ENCODE results near the gene TRPM4. TPM values are rescaled to one million over a fixed set of nuclear protein-coding genes. Genes with fewer than 3 reads are reported as not detected.
"Not testable (repeated sequence)": the region's sequence is repeated elsewhere in the genome, so short reads cannot be mapped to it uniquely, and the experiment has no call there.

TRPM4 gene
- total RNA-seq, 1 donor from 2014 or later = 15.0 TPM

DNA sequence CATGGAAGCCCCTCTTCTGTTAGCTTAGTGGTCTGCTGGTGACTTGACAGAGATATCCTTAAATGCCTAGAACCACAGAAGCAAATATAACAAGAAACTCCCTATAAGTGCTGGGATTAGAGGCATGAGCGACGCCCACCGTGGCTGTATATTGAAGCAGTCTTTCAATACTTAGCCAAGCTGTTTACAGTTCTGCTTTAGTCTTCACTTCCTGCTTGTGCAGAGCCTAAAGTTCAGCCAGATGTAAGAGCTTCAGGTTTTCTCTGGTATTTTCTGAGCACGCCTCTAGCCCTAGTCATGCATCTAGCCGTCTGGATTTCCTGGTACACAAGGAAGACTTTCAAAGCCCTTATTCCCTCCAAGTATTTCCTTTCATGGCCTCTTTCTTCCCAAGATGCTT, 28.5 kb downstream of the TRPM4 start:
- DNase-seq (ENCODE audit: low spot score) (no peak), ATAC-seq (no peak)

DNA sequence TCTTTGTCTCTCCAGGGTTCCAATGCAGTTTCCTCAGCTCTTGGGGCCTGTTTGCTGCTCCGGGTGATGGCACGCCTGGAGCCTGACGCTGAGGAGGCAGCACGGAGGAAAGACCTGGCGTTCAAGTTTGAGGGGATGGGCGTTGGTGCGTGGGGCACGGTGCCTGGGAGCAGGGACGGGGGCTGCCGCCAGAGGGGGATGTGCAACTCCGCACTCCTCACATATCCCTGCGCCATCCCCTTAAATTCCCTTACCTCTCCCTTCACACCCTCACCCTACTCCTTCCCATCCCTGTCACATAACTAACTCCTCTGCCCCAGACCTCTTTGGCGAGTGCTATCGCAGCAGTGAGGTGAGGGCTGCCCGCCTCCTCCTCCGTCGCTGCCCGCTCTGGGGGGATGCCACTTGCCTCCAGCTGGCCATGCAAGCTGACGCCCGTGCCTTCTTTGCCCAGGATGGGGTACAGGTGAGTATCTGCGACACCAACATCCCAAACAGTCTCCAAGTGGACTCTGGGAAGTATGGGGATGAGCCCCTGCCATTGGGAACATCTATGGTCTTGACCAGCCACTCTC, 31.1 kb downstream of the TRPM4 start:
- ATAC-seq = no peak
- DNase-seq (ENCODE audit: low spot score) = no peak

DNA sequence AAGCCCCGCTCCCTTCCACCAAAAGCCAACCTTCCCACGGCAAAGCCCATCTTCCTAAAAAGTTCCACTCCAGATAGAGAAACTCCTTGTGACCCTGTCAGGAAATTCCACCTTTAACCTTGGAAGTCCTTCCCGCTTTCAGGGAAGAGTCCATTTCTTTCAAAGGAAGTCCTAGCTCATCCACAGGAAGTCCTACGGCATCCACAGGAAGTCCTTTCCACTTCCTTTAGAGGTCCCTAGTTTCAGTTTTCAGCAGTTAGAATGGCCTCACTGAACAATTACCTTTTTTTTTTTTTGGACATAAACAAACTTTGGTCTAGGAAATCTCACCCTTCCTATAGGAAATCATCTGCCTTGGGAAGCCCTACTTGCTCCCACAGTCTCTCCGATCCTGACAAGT, 31.7 kb downstream of the TRPM4 start:
- DNase-seq (ENCODE audit: low spot score) (no peak), ATAC-seq (peak; percentile 25)

DNA sequence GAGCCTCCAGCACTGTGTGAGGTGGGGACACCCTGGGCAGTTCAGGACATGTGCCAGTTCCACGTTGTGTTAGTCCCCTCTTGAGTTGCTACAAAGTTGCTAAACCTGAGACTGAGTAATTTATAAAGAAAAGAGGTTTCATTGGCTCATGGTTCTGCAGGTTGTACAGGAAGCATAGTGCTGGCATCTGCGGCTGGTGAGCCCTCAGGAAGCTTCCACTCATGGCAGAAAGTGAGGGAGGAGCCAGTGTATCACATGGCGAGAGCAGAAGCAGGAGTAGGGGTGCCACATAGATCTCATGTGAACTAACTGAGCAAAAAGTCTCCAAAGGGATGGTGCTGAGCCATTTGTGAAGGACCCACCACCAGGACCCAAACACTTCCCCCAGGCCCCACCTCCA, 33.2 kb downstream of the TRPM4 start:
- ATAC-seq = no peak

DNA sequence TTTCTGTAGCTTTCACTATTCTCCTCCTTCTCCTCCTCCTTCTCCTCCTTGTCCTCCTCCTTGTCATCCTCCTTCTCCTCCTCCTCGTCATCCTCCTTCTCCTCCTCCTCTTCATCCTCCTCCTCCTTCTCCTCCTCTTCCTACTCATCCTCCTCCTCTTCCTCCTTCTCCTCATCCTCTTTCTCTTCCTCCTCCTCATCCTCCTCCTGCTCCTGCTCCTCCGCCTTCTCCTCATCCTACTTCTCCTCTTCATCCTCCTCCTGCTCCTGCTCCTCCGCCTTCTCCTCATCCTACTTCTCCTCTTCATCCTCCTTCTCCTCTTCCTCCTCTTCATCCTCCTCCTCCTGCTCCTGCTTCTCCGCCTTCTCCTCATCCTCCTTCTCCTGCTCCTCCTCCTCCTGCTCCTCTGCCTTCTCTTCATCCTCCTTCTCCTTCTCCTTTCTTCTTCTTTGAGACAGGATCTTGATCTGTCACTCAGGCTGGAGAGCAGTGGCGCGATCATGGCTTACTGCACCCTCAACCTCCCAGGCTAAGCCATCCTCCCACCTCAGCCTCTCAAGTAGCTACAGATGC, 36.3 kb downstream of the TRPM4 start:
- no peak for DNase-seq (ENCODE audit: low spot score)
- no peak for ATAC-seq

More for the DNA sequence above, 33.2 kb downstream of the TRPM4 start:
- DNase-seq (ENCODE audit: low spot score) = no peak

DNA sequence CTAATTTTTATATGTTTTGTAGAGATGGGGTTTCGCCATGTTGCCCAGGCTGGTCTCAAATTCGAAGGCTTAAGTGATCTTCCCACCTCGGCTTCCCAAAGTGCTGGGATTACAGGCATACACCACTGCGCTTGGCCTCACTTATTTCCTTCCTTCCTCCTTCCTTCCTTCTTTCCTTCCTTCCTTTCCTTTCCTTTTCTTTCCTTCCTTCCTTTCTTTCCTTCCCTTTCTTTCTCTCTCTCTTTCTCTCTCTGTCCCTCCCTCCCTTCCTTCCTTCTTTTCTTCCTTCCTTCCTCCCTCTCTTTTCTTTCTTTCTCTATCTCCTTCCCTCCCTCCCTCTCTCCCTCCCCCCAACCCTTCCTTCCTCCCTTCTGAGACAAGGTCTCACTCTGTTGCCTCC, 36.8 kb downstream of the TRPM4 start:
- ATAC-seq (no peak), DNase-seq (ENCODE audit: low spot score) (no peak)

DNA sequence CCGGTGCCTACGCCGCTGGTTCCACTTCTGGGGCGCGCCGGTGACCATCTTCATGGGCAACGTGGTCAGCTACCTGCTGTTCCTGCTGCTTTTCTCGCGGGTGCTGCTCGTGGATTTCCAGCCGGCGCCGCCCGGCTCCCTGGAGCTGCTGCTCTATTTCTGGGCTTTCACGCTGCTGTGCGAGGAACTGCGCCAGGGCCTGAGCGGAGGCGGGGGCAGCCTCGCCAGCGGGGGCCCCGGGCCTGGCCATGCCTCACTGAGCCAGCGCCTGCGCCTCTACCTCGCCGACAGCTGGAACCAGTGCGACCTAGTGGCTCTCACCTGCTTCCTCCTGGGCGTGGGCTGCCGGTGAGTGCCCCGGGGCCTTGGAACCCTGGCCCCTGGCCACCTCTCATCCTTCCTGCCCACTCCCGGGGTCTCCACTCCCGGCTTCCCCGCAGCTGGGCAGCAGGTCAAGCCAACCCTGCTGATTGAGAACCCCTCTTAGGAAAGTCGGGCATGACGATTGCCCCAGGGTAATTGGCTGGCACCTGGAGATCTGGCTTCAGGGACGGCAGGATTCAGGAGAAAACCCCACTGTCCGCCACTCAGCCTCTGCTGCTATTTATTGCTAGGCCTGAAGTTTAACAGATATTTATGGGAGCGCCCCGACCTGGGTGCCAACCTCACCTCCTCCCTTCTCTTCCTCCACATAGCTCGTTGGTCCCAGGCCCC, 39.1 kb downstream of the TRPM4 start:
- no peak for DNase-seq (ENCODE audit: low spot score)
- no peak for ATAC-seq

DNA sequence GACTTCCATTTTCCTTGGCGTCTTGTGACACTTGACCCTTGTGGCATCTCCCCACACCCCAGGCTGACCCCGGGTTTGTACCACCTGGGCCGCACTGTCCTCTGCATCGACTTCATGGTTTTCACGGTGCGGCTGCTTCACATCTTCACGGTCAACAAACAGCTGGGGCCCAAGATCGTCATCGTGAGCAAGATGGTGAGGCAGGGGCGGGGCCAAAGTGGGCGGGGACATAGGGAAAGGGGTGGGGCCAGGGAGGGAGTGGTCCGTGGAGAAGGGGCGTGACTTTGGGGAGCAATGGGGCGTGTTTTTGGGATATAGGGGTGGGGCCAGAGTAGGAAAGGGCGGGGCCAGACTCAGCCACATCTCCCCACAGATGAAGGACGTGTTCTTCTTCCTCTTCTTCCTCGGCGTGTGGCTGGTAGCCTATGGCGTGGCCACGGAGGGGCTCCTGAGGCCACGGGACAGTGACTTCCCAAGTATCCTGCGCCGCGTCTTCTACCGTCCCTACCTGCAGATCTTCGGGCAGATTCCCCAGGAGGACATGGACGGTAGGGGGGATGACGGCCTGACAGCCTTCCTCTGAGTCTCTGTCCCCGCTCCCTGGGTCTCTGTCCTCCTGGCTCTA, 42.8 kb downstream of the TRPM4 start:
- ATAC-seq (no peak), DNase-seq (ENCODE audit: low spot score) (no peak)

DNA sequence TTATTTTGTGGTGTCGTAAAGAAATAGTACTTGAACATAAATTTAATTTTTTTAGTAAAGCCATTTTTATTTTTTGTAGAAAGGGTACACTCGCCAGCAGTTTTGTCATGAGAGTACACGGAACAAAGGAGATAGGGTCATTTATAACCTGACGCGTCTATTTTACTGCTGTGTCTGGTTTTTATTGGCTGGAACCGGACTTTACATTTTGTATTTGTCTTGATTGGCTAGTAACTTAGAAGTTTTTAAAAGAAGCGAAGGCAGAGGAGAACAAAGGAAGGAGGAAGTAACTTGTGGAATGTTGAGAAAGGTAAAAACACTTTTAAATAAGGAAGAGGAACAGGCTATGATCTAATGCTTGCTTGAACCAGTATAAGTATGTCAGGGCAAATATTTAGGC, 43.5 kb downstream of the TRPM4 start:
- ATAC-seq = no peak
- no peak for DNase-seq (ENCODE audit: low spot score)

DNA sequence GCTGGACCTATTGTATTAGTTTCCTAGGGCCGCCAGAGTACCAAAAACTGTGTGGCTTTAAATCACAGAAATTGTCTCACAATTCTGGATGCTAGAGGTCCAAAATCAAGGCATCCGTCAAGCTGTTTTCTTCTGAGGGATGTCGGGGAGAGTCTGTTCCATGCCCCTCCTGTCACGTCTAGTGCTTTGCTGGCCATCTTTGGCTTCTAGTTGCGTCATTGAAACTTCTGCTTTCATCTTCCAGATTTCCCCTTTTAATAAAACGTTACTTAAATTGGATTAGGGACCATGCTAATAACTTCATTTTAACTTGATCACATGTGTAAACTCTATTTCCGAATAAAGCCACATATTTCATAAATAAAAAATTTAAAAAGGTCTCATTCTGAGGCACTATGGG, 47.5 kb downstream of the TRPM4 start:
- no peak for DNase-seq (ENCODE audit: low spot score)
- no peak for ATAC-seq

DNA sequence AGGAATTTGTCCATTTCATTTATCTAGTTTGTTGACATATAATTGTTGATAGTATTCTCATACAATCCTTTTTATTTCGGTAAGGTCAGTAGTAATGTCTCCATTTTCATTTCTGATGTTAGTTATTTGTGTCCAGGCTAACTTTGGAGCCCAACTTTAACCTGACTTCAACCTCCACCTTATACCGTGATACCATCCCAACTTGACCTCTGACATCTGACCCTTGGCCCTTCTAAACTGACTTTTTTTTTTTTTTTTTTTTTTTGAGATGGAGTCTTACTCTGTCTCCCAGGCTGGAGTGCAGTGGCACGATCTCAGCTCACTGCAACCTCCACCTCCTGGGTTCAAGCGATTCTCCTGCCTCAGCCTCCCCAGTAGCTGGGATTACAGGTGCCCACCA, 51.9 kb downstream of the TRPM4 start:
- ATAC-seq; DNase-seq (ENCODE audit: low spot score): not testable (repeated sequence)

DNA sequence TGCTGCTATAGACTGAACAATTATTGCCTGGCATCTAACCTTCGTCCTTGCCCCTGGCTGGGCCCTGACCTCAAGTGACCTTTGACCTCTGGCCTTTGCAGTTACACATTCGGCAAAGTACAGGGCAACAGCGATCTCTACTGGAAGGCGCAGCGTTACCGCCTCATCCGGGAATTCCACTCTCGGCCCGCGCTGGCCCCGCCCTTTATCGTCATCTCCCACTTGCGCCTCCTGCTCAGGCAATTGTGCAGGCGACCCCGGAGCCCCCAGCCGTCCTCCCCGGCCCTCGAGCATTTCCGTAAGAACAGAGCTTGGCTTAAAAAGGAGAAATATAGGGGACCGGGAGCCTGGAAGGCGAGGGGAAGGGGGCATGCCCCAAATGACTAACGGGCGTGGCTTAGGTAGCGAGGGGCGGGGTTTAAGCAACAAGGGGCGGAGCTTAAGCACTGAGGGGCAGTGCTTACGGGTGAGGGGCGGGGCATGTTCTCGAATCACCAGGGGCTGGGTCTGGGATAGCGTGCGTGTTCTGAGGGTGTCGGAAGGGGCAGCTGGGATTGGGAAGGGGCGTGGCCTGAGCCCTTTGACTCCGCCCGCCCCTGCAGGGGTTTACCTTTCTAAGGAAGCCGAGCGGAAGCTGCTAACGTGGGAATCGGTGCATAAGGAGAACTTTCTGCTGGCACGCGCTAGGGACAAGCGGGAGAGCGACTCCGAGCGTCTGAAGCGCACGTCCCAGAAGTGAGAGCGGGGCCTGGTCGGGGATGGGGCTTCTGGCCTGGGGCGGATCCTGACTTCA, 52.7 kb downstream of the TRPM4 start:
- DNase-seq (ENCODE audit: low spot score) (peak; percentile 88), ATAC-seq (peak; percentile 95)

DNA sequence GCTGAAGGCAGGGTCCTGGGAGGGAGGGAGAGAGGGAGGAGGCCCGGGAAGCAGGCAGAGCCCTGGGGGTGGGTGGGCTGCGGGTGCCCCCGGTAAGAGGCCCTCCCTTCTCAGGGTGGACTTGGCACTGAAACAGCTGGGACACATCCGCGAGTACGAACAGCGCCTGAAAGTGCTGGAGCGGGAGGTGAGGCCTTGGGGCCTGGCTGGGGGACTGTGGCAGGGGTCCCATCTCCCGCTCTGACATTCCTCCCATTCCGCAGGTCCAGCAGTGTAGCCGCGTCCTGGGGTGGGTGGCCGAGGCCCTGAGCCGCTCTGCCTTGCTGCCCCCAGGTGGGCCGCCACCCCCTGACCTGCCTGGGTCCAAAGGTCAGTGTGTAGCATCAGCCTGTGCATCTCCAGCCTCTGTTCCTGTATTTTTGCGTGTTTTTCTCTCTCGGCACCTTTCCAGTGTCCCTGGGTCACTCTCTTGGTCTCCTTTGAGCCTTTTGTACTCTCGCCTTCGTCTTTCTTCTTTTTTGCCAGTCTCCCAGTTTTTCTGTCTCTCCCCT, 53.4 kb downstream of the TRPM4 start:
- DNase-seq (ENCODE audit: low spot score) (no peak), ATAC-seq (peak; percentile 1)

DNA sequence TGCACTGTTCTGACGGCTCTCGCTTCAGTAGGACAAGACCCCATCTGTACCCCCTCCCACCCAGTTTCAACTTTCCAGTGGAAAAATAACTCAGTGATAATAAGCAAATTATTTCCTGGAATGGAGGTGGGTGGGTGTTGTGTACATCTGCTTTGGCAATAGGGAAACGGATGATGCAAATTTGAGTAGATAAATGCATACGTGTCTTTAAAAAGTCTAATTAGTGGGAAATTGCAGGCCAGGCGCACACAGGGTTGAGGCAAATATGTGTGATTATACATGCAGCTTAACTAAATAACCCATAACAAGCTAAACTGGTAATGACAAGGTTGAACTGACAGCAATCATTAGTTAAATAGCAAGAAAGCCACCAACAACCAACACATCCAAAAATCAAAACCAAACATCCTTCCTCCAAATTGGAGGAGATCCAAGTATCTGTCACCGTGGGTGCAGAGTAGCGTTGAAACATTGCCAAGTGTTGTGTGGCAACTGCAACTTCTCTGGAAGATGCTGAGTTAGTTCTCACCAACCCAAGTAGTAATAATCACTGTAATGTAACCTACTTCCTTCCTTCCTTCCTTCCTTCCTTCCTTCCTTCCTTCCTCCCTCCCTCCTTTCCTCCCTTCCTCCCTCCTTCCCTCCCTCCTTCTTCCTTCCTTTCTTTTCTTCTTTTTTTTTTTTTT, 54.6 kb downstream of the TRPM4 start:
- DNase-seq (ENCODE audit: low spot score) (no peak), ATAC-seq (no peak)

DNA sequence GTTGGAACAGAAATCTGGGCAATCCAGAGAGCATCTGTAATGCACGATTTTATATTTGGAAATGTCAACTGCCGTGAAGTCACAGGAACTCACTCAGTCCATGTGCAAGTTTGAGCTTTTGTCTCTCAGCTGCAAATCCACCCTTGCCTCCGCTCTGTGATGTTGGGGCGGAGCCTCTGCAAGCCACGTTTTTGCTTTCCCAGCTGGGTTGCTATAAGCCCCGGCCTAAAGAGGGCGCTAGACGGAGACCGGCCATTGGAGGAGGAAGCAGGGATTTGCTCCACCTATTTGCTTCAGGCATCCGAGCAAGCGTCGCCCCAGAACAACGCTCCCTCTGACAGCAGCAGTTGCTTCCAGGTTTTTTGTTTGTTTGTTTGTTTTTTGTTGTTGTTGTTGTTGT, 56.2 kb downstream of the TRPM4 start:
- ATAC-seq (no peak), DNase-seq (ENCODE audit: low spot score) (no peak)

DNA sequence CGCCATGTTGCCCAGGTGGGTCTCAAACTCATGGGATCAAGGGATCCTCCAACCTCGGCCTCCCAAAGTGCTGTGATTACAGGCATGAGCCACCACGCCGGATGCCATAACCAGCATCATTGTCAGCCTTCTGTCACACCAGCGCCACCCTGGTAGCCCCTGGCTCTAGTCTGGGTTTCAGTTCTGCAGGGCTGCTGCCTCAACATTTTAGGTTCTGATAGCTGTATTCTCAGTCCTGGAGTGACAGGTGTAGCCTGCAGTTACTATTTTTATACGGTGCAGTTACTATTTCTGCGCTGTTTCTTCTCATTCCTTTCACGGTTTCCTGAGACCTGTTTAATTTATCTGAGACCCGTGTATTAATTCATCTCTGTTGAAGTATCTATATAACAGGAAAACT, 57.1 kb downstream of the TRPM4 start:
- DNase-seq (ENCODE audit: low spot score) = no peak
- ATAC-seq = no peak

DNA sequence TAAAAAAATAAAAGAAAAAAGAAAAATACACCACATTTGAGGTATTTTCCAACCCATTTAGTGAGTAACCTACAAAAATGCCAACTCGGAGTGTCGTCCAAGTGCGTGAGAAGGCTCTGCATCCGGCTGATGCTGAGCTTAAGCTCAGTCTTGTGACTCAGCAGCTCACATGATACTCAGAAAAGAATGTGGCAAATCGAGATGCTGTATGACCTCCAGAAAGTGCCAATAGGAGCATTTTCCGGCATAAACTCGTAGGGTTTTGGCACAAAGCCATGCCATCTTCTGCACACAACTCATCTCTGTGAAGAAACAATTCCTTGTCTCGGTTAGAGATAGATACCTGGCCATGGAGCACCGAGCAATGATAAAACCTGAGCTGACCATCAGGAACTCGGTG, 58.5 kb downstream of the TRPM4 start:
- ATAC-seq (no peak), DNase-seq (ENCODE audit: low spot score) (no peak)

DNA sequence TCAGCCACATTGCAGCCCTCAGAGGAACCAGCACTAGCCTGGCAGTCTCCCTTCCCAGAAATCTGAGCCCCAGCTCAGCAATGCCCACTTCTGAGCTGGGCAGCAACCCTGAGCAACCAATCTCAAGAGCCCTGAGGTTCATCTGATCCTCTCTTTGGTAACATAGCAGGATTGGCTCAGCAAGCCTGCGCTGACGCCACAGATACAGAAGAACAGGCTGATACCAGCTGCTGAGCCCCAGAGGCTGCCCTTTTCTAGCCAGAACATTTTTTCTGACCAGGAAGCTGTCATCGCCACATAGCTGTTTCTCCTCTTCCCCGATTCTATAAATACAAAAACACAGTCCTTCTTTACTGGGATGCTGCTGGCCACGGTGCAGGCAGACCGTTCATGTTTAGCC, 59.8 kb downstream of the TRPM4 start:
- DNase-seq (ENCODE audit: low spot score) = no peak
- no peak for ATAC-seq

DNA sequence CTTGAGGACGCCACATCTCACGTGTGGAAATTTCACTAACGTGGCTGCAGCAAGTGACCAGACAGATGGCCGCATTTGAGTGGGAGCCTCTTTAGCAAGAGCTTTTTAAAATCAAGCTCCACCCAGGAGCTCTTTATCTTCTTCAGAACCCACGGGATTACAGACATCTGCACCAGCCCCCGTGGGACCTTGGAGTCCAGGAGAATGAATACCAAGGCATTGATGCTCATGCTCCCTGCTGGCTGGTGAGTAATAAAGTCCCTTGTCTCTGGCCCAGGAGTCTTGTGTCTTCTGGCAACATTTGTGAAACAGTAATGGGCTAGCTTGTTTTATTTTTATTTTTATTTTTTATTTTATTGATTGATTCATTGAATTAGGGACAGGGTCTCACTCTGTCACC, 64.4 kb downstream of the TRPM4 start:
- DNase-seq (ENCODE audit: low spot score) (no peak), ATAC-seq (no peak)

DNA sequence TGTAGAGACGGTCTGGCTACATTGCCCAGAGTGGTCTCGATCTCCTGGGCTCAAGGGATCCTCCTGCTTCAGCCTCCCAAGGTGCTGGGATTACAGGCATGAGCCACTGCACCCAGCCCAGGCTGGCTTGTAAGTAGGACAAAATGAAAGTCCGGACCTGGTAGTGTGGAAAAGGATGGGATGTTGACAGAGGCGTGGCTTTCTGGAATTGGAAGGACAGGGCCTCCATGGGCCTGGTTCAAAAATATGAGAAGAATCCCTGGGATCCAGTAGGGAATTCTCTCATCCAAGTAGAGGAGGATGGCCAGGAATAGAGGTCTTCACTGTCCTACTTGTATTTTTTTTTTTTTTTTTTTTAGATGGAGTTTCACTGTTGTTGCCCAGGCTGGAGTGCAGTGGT, 64.9 kb downstream of the TRPM4 start:
- DNase-seq (ENCODE audit: low spot score) = no peak
- ATAC-seq = no peak

DNA sequence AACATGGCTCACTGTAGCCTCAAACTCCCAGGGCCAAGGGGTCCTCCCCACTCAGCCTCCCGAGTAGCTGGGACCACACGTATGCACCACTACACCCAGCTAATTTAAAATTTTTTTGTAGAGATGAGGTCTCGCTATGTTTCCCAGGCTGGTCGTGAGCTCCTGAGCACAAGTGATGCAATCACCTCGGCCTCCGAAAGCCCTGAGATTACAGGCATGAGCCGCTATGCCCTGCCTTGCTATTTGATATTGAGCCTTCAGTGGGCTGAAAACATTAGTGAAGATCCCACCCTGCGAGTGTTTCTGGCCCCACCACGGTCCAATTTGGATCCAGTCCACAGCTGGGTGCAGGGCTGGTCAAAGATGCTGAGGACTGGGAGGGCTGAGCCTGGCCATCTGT, 65.9 kb downstream of the TRPM4 start:
- ATAC-seq = no peak
- no peak for DNase-seq (ENCODE audit: low spot score)

Measured in left lobe of liver (tissue), 2 donors.